GM12878 (cell line): Measurements from ENCODE around the gene CTNNAL1. TPM values are rescaled to one million over a fixed set of nuclear protein-coding genes. Genes with fewer than 3 reads are reported as not detected.

Experiments used
- ATAC-seq: fragments of 200-7000 bp; cut with Tn5 transposase; 3 replicates; pipeline ENCODE4 v1.9.1; 2020; ENCODE audit warnings: mild to moderate bottlenecking, moderate library complexity
- BruUV-seq: library from RNA; stranded (reverse); fragments of 400-500 nt; replicated peaks from 2 replicates; lab custom pipeline; 2021; lab: Mats Ljungman, UMichigan
- CTCF ChIA-PET: fragments of 300-600 bp; sonication (Branson Sonifier 250); formaldehyde crosslinking; extraction: SDS; loops from one replicate; lab custom pipeline; 2021; ENCODE audit warnings: inconsistent platforms; lab: Yijun Ruan, JAX
- POLR2A ChIA-PET: fragments of 350-600 bp; formaldehyde crosslinking; extraction: SDS; loops from one replicate; lab custom pipeline; 2021; ENCODE audit warnings: inconsistent platforms; lab: Charles Lee
- RAD21 ChIA-PET: fragments of 300-600 bp; sonication (Branson Sonifier 250); formaldehyde crosslinking; loops from one replicate; lab custom pipeline; 2023; ENCODE audit warnings: antibody characterized with exemption; ENCODE audit not compliant: unreplicated experiment; lab: Charles Lee
- SMC1A ChIA-PET: fragments of 300-600 bp; sonication (Branson Sonifier 250); formaldehyde crosslinking; loops from one replicate; lab custom pipeline; 2023; ENCODE audit not compliant: unreplicated experiment, uncharacterized antibody; lab: Charles Lee
- DNase-seq: peaks from one replicate; pipeline ENCODE4 v3.0.0-alpha.2; 2011; ENCODE audit warnings: low read depth, low spot score
- FAIRE-seq: peaks from 3 replicates; lab custom pipeline; 2011; peaks lifted over from hg19 to GRCh38; lab: Jason Lieb, UNC
- H2AFZ ChIP-seq: 2 replicates; pipeline ENCODE4 v1.6.0; 2011; ENCODE audit warnings: low read depth, low read length, control low read depth; ENCODE audit not compliant: control insufficient read depth
- H3K27ac ChIP-seq: 2 replicates; pipeline ENCODE4 v1.5.1; 2011; ENCODE audit warnings: control low read depth; ENCODE audit not compliant: control insufficient read depth, insufficient read depth
- H3K27me3 ChIP-seq, 2 experiments: replicated peaks in 1 of 2; 2 replicates each; pipeline versions ENCODE4 v1.6.0 to v1.6.1; 2011; ENCODE audit warnings: low read length in 1 of 2; ENCODE audit not compliant: control insufficient read depth in 2 of 2, insufficient read depth in 2 of 2
- H3K36me3 ChIP-seq, 2 experiments: 2 replicates each; pipeline ENCODE4 v1.5.1; 2011; ENCODE audit warnings: low read length in 1 of 2; ENCODE audit not compliant: control insufficient read depth in 2 of 2, insufficient read depth in 2 of 2
- H3K4me1 ChIP-seq: 2 replicates; pipeline ENCODE4 v1.6.1; 2011; ENCODE audit warnings: mild to moderate bottlenecking, low read length, moderate library complexity, mixed read lengths; ENCODE audit not compliant: control insufficient read depth, insufficient read depth
- H3K4me2 ChIP-seq: 2 replicates; pipeline ENCODE4 v1.6.0; 2011; ENCODE audit warnings: control low read depth; ENCODE audit not compliant: control insufficient read depth, insufficient read depth
- H3K4me3 ChIP-seq: fragments of 200-600 bp; sonication (generic); 2 replicates; pipeline ENCODE4 v1.5.1; 2016
- H3K79me2 ChIP-seq: 2 replicates; pipeline ENCODE4 v1.6.0; 2011; ENCODE audit warnings: low read length; ENCODE audit not compliant: control insufficient read depth, insufficient read depth
- H3K9ac ChIP-seq: 2 replicates; pipeline ENCODE4 v1.8.0; 2011; ENCODE audit warnings: low read length, control low read depth, mixed read lengths; ENCODE audit not compliant: control insufficient read depth, insufficient read depth
- H3K9me3 ChIP-seq: replicated peaks from 3 replicates; pipeline ENCODE4 v1.5.1; 2011; ENCODE audit warnings: mild to moderate bottlenecking, low read length; ENCODE audit not compliant: control insufficient read depth, insufficient read depth
- H4K20me1 ChIP-seq: 2 replicates; pipeline ENCODE4 v1.6.0; 2011; ENCODE audit not compliant: control insufficient read depth, insufficient read depth
- ATF7 ChIP-seq: fragments of 450-650 bp; IDR thresholded peaks from 2 replicates; pipeline ENCODE4 v1.6.1; 2016; ENCODE audit warnings: low read depth, mild to moderate bottlenecking
- BMI1 ChIP-seq: fragments of 450-650 bp; IDR thresholded peaks from 2 replicates; pipeline ENCODE4 v1.6.1; 2016; ENCODE audit warnings: mild to moderate bottlenecking, moderate library complexity, borderline replicate concordance
- CHD2 ChIP-seq: IDR thresholded peaks from 2 replicates; pipeline ENCODE4 v1.6.1; 2011; ENCODE audit warnings: low read depth, low read length, improper control_type of control experiment, borderline replicate concordance
- KDM1A ChIP-seq: fragments of 200-600 bp; sonication (generic); IDR thresholded peaks from 2 replicates; pipeline ENCODE4 v1.6.1; 2016; ENCODE audit warnings: borderline replicate concordance
- KLF5 ChIP-seq: fragments of 450-650 bp; IDR thresholded peaks from 2 replicates; pipeline ENCODE4 v1.6.1; 2014; ENCODE audit warnings: mild to moderate bottlenecking; ENCODE audit not compliant: partially characterized antibody
- NBN ChIP-seq: fragments of 450-650 bp; IDR thresholded peaks from 2 replicates; pipeline ENCODE4 v1.6.1; 2016
- PAX8 ChIP-seq: fragments of 450-650 bp; IDR thresholded peaks from 2 replicates; pipeline ENCODE4 v1.6.1; 2017; ENCODE audit warnings: mild to moderate bottlenecking, moderate library complexity
- POLR2AphosphoS2 ChIP-seq: IDR thresholded peaks from 2 replicates; pipeline ENCODE4 v1.6.1; 2011; ENCODE audit warnings: low read depth, mild to moderate bottlenecking, low read length, improper control_type of control experiment, moderate library complexity
- POU2F2 ChIP-seq: IDR thresholded peaks from 3 replicates; pipeline ENCODE4 v1.6.1; 2011; ENCODE audit warnings: low read depth, mild to moderate bottlenecking, low read length, borderline replicate concordance
- SUPT20H ChIP-seq: IDR thresholded peaks from 2 replicates; pipeline ENCODE4 v1.6.1; 2011; ENCODE audit warnings: low read depth, mild to moderate bottlenecking, low read length, moderate library complexity, borderline replicate concordance; ENCODE audit not compliant: control insufficient read depth
- YY1 ChIP-seq: IDR thresholded peaks from 2 replicates; pipeline ENCODE4 v1.6.1; 2011; ENCODE audit warnings: low read depth, mild to moderate bottlenecking, low read length
- WGBS: methylation state at CpG from one replicate; pipeline ENCODE4 v1.1.6; 2016; ENCODE audit warnings: low lambda C conversion rate; ENCODE audit not compliant: insufficient replicate concordance, insufficient coverage; ENCODE audit errors: missing lambda C conversion rate; 5-methylcytosine and 5-hydroxymethylcytosine counted together
- in situ Hi-C: fragments of 300-500 bp; cut with MboI; formaldehyde crosslinking; loops from 9 replicates; pipeline ENCODE4 v1.14.3; 2018; ENCODE audit warnings: mixed read lengths
- intact Hi-C: fragments of 100-400 bp; cut with micrococcal nuclease; formaldehyde crosslinking; loops from one replicate; pipeline ENCODE4 v1.14.2; 2022; ENCODE audit not compliant: unreplicated experiment
- polyA plus RNA-seq, 11 experiments: library from polyadenylated mRNA; depleted of rRNA in 4 of 11; unstranded in 6 of 11; stranded (reverse) in 5 of 11; fragments of >200 nt; fragmentation: Nextera tagmentation in 4 of 11; fragmentation: Illumina TruSeq in 1 of 11; extraction: Ambion mirVana in 4 of 11; extraction: Trizol in 1 of 11; gene quantifications; 1 replicate in 1 of 11; 2 replicates in 10 of 11; pipeline versions ENCODE4 v1.2.1 to v1.2.3, GENCODE V29; 2011 to 2016; ENCODE audit warnings: inconsistent platforms in 2 of 11, missing spikeins in 2 of 11, low read depth in 1 of 11
- total RNA-seq, 4 experiments: library from RNA; depleted of rRNA in 3 of 4; stranded (reverse); fragments of >200 nt in 3 of 4; fragmentation: Illumina TruSeq in 1 of 4; extraction: Trizol in 1 of 4; gene quantifications; 2 replicates each; pipeline versions ENCODE4 v1.2.1 to v1.2.3, GENCODE V29; 2013 to 2021
- TF ChIP-seq, protein P1 (sequence below): IDR thresholded peaks from 2 replicates; pipeline ENCODE4 v1.6.1; 2011; ENCODE audit warnings: borderline replicate concordance, low read depth, mild to moderate bottlenecking, moderate library complexity, low read length; ENCODE audit not compliant: insufficient read depth, poor library complexity, severe bottlenecking
- TF ChIP-seq, protein P2 (sequence below): IDR thresholded peaks from 2 replicates; pipeline ENCODE4 v1.6.1; 2012; ENCODE audit warnings: improper control_type of control experiment, low read depth, low read length; ENCODE audit not compliant: insufficient replicate concordance

The CTNNAL1 gene
- total and polyA plus RNA-seq, 10 of the 15 experiments (the other 5 are each of a cell fraction or from before 2014, with no cell fraction given) = 16.3 to 82.5 (median 45.2) TPM

DNA sequence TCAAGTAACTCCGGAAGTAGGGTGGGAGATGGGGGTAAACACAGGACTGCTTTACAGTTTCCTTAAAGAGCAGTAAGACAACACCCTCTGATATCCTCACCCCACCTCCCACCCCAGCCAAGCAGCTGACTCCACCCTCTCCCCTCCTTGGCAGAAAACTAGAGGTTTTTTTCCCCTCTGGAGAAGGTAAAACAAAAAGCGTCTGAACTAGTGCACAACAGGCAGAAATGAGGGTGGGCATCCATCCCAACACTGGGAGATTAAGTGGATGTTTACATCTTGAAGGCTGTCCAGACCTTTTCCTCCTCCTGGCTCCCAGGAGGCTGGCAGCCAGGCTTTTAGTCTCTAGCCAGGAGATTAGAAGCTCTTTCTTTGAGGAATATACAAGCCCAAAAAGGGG lies 13.9 kb upstream of the CTNNAL1 start:
- DNase-seq (no peak), ATAC-seq (no peak), FAIRE-seq (no peak)
- Histone ChIP-seq H3K79me2 (no peaks in the 10 kb centered on the region), H3K4me3 (no peak overlapping the region), H3K4me2 (no peak overlapping the region), H3K9ac (no peak overlapping the region), H3K9me3 (no peaks in the 10 kb centered on the region), H3K4me1 (no peaks in the 10 kb centered on the region), H3K27ac (no peak overlapping the region), H3K36me3 (peaks cover 0 to 2% of the 10 kb centered on the region in 2 experiments; a peak in 1 of 4 replicates), H3K27me3 (no peaks in the 10 kb centered on the region), H2AFZ (no peak overlapping the region), H4K20me1 (no peaks in the 10 kb centered on the region)
- SMC1A ChIA-PET = interaction anchor here (1.0 kb wide), 1 partner anchor 13 kb away, joined by 3 read pairs; no protein-coding TSS in a partner anchor
- POLR2A ChIA-PET = no interaction called here
- no peak for TF ChIP-seq POU2F2
- no peak for TF ChIP-seq KDM1A
- no peak for TF ChIP-seq SUPT20H
- no peak for TF ChIP-seq ATF7
- TF ChIP-seq NBN = no peak
- no peak for TF ChIP-seq KLF5
- TF ChIP-seq, protein P1, sequence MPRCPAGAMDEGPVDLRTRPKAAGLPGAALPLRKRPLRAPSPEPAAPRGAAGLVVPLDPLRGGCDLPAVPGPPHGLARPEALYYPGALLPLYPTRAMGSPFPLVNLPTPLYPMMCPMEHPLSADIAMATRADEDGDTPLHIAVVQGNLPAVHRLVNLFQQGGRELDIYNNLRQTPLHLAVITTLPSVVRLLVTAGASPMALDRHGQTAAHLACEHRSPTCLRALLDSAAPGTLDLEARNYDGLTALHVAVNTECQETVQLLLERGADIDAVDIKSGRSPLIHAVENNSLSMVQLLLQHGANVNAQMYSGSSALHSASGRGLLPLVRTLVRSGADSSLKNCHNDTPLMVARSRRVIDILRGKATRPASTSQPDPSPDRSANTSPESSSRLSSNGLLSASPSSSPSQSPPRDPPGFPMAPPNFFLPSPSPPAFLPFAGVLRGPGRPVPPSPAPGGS = no peak
- TF ChIP-seq POLR2AphosphoS2 = no peak
- no peak for TF ChIP-seq PAX8
- TF ChIP-seq YY1 = no peak
- TF ChIP-seq BMI1 = no peak
- TF ChIP-seq, protein P2, sequence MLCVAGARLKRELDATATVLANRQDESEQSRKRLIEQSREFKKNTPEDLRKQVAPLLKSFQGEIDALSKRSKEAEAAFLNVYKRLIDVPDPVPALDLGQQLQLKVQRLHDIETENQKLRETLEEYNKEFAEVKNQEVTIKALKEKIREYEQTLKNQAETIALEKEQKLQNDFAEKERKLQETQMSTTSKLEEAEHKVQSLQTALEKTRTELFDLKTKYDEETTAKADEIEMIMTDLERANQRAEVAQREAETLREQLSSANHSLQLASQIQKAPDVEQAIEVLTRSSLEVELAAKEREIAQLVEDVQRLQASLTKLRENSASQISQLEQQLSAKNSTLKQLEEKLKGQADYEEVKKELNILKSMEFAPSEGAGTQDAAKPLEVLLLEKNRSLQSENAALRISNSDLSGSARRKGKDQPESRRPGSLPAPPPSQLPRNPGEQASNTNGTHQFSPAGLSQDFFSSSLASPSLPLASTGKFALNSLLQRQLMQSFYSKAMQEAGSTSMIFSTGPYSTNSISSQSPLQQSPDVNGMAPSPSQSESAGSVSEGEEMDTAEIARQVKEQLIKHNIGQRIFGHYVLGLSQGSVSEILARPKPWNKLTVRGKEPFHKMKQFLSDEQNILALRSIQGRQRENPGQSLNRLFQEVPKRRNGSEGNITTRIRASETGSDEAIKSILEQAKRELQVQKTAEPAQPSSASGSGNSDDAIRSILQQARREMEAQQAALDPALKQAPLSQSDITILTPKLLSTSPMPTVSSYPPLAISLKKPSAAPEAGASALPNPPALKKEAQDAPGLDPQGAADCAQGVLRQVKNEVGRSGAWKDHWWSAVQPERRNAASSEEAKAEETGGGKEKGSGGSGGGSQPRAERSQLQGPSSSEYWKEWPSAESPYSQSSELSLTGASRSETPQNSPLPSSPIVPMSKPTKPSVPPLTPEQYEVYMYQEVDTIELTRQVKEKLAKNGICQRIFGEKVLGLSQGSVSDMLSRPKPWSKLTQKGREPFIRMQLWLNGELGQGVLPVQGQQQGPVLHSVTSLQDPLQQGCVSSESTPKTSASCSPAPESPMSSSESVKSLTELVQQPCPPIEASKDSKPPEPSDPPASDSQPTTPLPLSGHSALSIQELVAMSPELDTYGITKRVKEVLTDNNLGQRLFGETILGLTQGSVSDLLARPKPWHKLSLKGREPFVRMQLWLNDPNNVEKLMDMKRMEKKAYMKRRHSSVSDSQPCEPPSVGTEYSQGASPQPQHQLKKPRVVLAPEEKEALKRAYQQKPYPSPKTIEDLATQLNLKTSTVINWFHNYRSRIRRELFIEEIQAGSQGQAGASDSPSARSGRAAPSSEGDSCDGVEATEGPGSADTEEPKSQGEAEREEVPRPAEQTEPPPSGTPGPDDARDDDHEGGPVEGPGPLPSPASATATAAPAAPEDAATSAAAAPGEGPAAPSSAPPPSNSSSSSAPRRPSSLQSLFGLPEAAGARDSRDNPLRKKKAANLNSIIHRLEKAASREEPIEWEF = no peak
- TF ChIP-seq CHD2 = no peak
- BruUV-seq = no TSS peak
- CTCF ChIA-PET = no interaction called here
- intact Hi-C loops = no loop called here
- in situ Hi-C loops = no loop called here
- 100% methylated on average over 2 of the region's 2 CpGs for WGBS
- RAD21 ChIA-PET = no interaction called here
